Measurements from ENCODE around the gene PRRC2A.
A peak's percentile ranks its signal among the peaks of the same experiment; 100 is the strongest.

PRRC2A gene

GRCh38 chr6:31620586-31621319 is at the start of gene PRRC2A:
Gene PRRC2A, plus strand, starts transcription at chr6:31620715. Its CDS starts 2,075 bp downstream, at chr6:31622790.
- peak; percentile 89 to 93 for DNase-seq (ENCODE audit: low read depth in 2 of 2)

GRCh38 chr6:31572041-31572911 is 48.2 kb upstream of the PRRC2A start, which contains the start of gene LTA:
Gene LTA, plus strand, starts transcription at chr6:31572289. Its CDS starts 454 bp downstream, at chr6:31572743.
- DNase-seq (ENCODE audit: low read depth in 2 of 2) = peak; percentile 66 to 67

GRCh38 chr6:31573239-31574105 is 47.0 kb upstream of the PRRC2A start:
- no peak for DNase-seq (ENCODE audit: low read depth in 2 of 2)

- no peak for DNase-seq (ENCODE audit: low read depth in 2 of 2)
Measured at GRCh38 chr6:31574106-31575061, 46.1 kb upstream of the PRRC2A start.

GRCh38 chr6:31575335-31575901 is 45.1 kb upstream of the PRRC2A start, which contains the start of gene TNF:
Gene TNF, plus strand, starts transcription at chr6:31575565. Its CDS starts 177 bp downstream, at chr6:31575742.
- peak; percentile 62 to 75 for DNase-seq (ENCODE audit: low read depth in 2 of 2)

- no peak for DNase-seq (ENCODE audit: low read depth in 2 of 2)
Measured at GRCh38 chr6:31575952-31576685, 44.4 kb upstream of the PRRC2A start.

- no peak for DNase-seq (ENCODE audit: low read depth in 2 of 2)
Measured at GRCh38 chr6:31576897-31577578, 43.5 kb upstream of the PRRC2A start.

GRCh38 chr6:31577579-31577966 is 42.9 kb upstream of the PRRC2A start:
- DNase-seq (ENCODE audit: low read depth in 2 of 2) = no peak

- DNase-seq (ENCODE audit: low read depth in 2 of 2) = no peak
Measured at GRCh38 chr6:31578184-31579118, 42.1 kb upstream of the PRRC2A start.

GRCh38 chr6:31579119-31579505 is 41.4 kb upstream of the PRRC2A start:
- DNase-seq (ENCODE audit: low read depth in 2 of 2) = no peak

GRCh38 chr6:31579546-31580437 is 40.7 kb upstream of the PRRC2A start:
- DNase-seq (ENCODE audit: low read depth in 2 of 2) = no peak

GRCh38 chr6:31580438-31580740 is 40.1 kb upstream of the PRRC2A start:
- DNase-seq (ENCODE audit: low read depth in 2 of 2) = no peak

- peak; percentile 69 to 79 for DNase-seq (ENCODE audit: low read depth in 2 of 2)
Measured at GRCh38 chr6:31580807-31581433, 39.6 kb upstream of the PRRC2A start.

- DNase-seq (ENCODE audit: low read depth in 2 of 2) = no peak
Measured at GRCh38 chr6:31581434-31582229, 38.9 kb upstream of the PRRC2A start.

GRCh38 chr6:31582230-31582643 is 38.3 kb upstream of the PRRC2A start, which contains the start of gene LTB:
Gene LTB, minus strand, starts transcription at chr6:31582424. Its CDS starts 7 bp downstream, at chr6:31582417.
- no peak for DNase-seq (ENCODE audit: low read depth in 2 of 2)
